IMR-90 (cell line): ENCODE measurements around the gene POLA2. TPM values are rescaled to one million over a fixed set of nuclear protein-coding genes. Genes with fewer than 3 reads are reported as not detected.

Experiments
- ATAC-seq: fragments of 200-7000 bp; cut with Tn5 transposase; 2 replicates; pipeline ENCODE4 v1.9.1; 2020; ENCODE audit warnings: low read depth, mild to moderate bottlenecking, moderate library complexity
- BruUV-seq: library from RNA; stranded (reverse); fragments of 400-500 nt; replicated peaks from 2 replicates; lab custom pipeline; 2021; lab: Mats Ljungman, UMichigan
- CTCF ChIA-PET: fragments of 300-600 bp; formaldehyde crosslinking; extraction: SDS; loops from one replicate; lab custom pipeline; 2021; ENCODE audit warnings: antibody characterized with exemption; lab: Yijun Ruan, JAX
- POLR2A ChIA-PET: fragments of 300-600 bp; sonication (Branson Sonifier 250); formaldehyde crosslinking; loops from one replicate; lab custom pipeline; 2022; ENCODE audit warnings: antibody characterized with exemption; ENCODE audit not compliant: unreplicated experiment; lab: Charles Lee
- DNase-seq: peaks from one replicate; pipeline ENCODE4 v3.0.0; 2013
- H2AFZ ChIP-seq: replicated peaks from 2 replicates; pipeline ENCODE3; 2013; ENCODE audit warnings: low read length, mild to moderate bottlenecking; ENCODE audit not compliant: poor library complexity
- H2AK5ac ChIP-seq: 2 replicates; pipeline ENCODE4 v1.6.1; 2013; ENCODE audit warnings: low read depth, low read length, inconsistent platforms
- H2AK9ac ChIP-seq: replicated peaks from 2 replicates; pipeline ENCODE3; 2013; ENCODE audit warnings: mild to moderate bottlenecking, low read depth, low read length, moderate library complexity; ENCODE audit not compliant: poor library complexity
- H2BK120ac ChIP-seq: 2 replicates; pipeline ENCODE4 v1.6.1; 2013; ENCODE audit warnings: low read depth, low read length, inconsistent platforms
- H2BK15ac ChIP-seq: 3 replicates; pipeline ENCODE4 v1.6.1; 2013; ENCODE audit warnings: low read depth, low read length, inconsistent platforms
- H2BK20ac ChIP-seq: 2 replicates; pipeline ENCODE4 v1.6.1; 2013; ENCODE audit warnings: low read depth, mild to moderate bottlenecking, inconsistent platforms, low read length, moderate library complexity
- H2BK5ac ChIP-seq: 2 replicates; pipeline ENCODE4 v1.6.1; 2013; ENCODE audit warnings: mild to moderate bottlenecking, low read depth, low read length, inconsistent platforms; ENCODE audit not compliant: poor library complexity, severe bottlenecking
- H3K14ac ChIP-seq: replicated peaks from 2 replicates; pipeline ENCODE4 v1.6.1; 2013; ENCODE audit warnings: low read depth, low read length, inconsistent platforms
- H3K18ac ChIP-seq: 2 replicates; pipeline ENCODE4 v1.6.1; 2013; ENCODE audit warnings: low read depth, low read length, control low read depth
- H3K23ac ChIP-seq: 2 replicates; pipeline ENCODE4 v1.6.1; 2013; ENCODE audit warnings: low read depth, low read length, inconsistent platforms
- H3K27ac ChIP-seq: 2 replicates; pipeline ENCODE4 v1.5.1; 2013; ENCODE audit warnings: mild to moderate bottlenecking, control low read depth, low read length; ENCODE audit not compliant: insufficient read depth
- H3K27me3 ChIP-seq: 2 replicates; pipeline ENCODE4 v1.6.1; 2013; ENCODE audit warnings: low read length; ENCODE audit not compliant: control insufficient read depth, insufficient read depth
- H3K36me3 ChIP-seq: 2 replicates; pipeline ENCODE4 v1.6.1; 2013; ENCODE audit warnings: low read length, mixed read lengths; ENCODE audit not compliant: control insufficient read depth, insufficient read depth
- H3K4ac ChIP-seq: 2 replicates; pipeline ENCODE4 v1.6.1; 2013; ENCODE audit warnings: low read depth, low read length, inconsistent platforms
- H3K4me1 ChIP-seq: 2 replicates; pipeline ENCODE4 v1.6.1; 2013; ENCODE audit warnings: low read length, mixed read lengths; ENCODE audit not compliant: control insufficient read depth, insufficient read depth
- H3K4me2 ChIP-seq: 2 replicates; pipeline ENCODE4 v1.6.1; 2013; ENCODE audit warnings: low read depth, mild to moderate bottlenecking, control low read depth, low read length, moderate library complexity
- H3K4me3 ChIP-seq: 2 replicates; pipeline ENCODE4 v1.5.1; 2013; ENCODE audit warnings: low read depth, mild to moderate bottlenecking, control low read depth, low read length, moderate library complexity; ENCODE audit not compliant: insufficient read depth
- H3K56ac ChIP-seq: 2 replicates; pipeline ENCODE4 v1.6.1; 2013; ENCODE audit warnings: low read length, inconsistent platforms; ENCODE audit not compliant: insufficient read depth; ENCODE audit errors: extremely low read depth
- H3K79me1 ChIP-seq, 2 experiments: 2 replicates each; pipeline ENCODE4 v1.6.1; 2013; ENCODE audit warnings: low read length in 2 of 2, inconsistent platforms in 1 of 2, low read depth in 1 of 2
- H3K9ac ChIP-seq: 2 replicates; pipeline ENCODE4 v1.6.1; 2013; ENCODE audit warnings: low read depth, low read length, control low read depth
- H3K9me1 ChIP-seq: 2 replicates; pipeline ENCODE4 v1.6.1; 2013; ENCODE audit warnings: low read length, inconsistent platforms; ENCODE audit not compliant: insufficient read depth
- H3K9me3 ChIP-seq: 2 replicates; pipeline ENCODE4 v1.6.1; 2013; ENCODE audit warnings: low read length; ENCODE audit not compliant: control insufficient read depth, insufficient read depth
- H4K20me1 ChIP-seq: 2 replicates; pipeline ENCODE4 v1.6.1; 2013; ENCODE audit warnings: low read length, inconsistent platforms; ENCODE audit not compliant: insufficient read depth
- H4K5ac ChIP-seq: 2 replicates; pipeline ENCODE4 v1.6.1; 2013; ENCODE audit warnings: mild to moderate bottlenecking, low read depth, low read length, control low read depth
- H4K8ac ChIP-seq, 2 experiments: 2 replicates each; pipeline ENCODE4 v1.6.1; 2013; ENCODE audit warnings: low read depth in 2 of 2, low read length in 2 of 2, control low read depth in 1 of 2, inconsistent platforms in 1 of 2
- H4K91ac ChIP-seq: 2 replicates; pipeline ENCODE4 v1.6.1; 2013; ENCODE audit warnings: low read depth, low read length, inconsistent platforms; ENCODE audit not compliant: insufficient read depth
- CHD1 ChIP-seq: IDR thresholded peaks from 2 replicates; pipeline ENCODE4 v1.6.1; 2012; ENCODE audit warnings: low read depth, low read length, improper control_type of control experiment
- CTCF ChIP-seq: conservative IDR thresholded peaks from 2 replicates; pipeline ENCODE4 v1.5.1; 2012; ENCODE audit warnings: mild to moderate bottlenecking, low read depth, low read length, improper control_type of control experiment
- ELK1 ChIP-seq: fragments of 150-350 bp; IDR thresholded peaks from 2 replicates; pipeline ENCODE4 v1.6.1; 2016; ENCODE audit warnings: low read depth, mild to moderate bottlenecking, low read length, moderate library complexity, borderline replicate concordance
- MAFK ChIP-seq: IDR thresholded peaks from 2 replicates; pipeline ENCODE4 v1.6.1; 2012; ENCODE audit warnings: low read depth, low read length, improper control_type of control experiment
- MAZ ChIP-seq: IDR thresholded peaks from 2 replicates; pipeline ENCODE4 v1.6.1; 2012; ENCODE audit warnings: low read depth, mild to moderate bottlenecking, low read length, improper control_type of control experiment, moderate library complexity, borderline replicate concordance
- MXI1 ChIP-seq: IDR thresholded peaks from 2 replicates; pipeline ENCODE4 v1.6.1; 2012; ENCODE audit warnings: low read depth, mild to moderate bottlenecking, low read length, moderate library complexity, borderline replicate concordance
- NFE2L2 ChIP-seq: fragments of 150-350 bp; IDR thresholded peaks from 2 replicates; pipeline ENCODE4 v1.6.1; 2016; ENCODE audit warnings: low read depth, mild to moderate bottlenecking, low read length
- RCOR1 ChIP-seq: IDR thresholded peaks from 2 replicates; pipeline ENCODE4 v1.6.1; 2012; ENCODE audit warnings: mild to moderate bottlenecking, low read length, improper control_type of control experiment; ENCODE audit not compliant: insufficient replicate concordance
- RFX5 ChIP-seq: IDR thresholded peaks from 2 replicates; pipeline ENCODE4 v1.8.0; 2012; ENCODE audit warnings: low read depth, mild to moderate bottlenecking, low read length, moderate library complexity
- SMC3 ChIP-seq: fragments of 150-350 bp; IDR thresholded peaks from 2 replicates; pipeline ENCODE4 v1.6.1; 2016; ENCODE audit warnings: low read depth, mild to moderate bottlenecking, antibody characterized with exemption, low read length, moderate library complexity
- USF2 ChIP-seq: fragments of 150-350 bp; IDR thresholded peaks from 2 replicates; pipeline ENCODE4 v1.6.1; 2017; ENCODE audit warnings: mild to moderate bottlenecking, antibody characterized with exemption, low read length, low read depth
- WGBS, 2 experiments: methylation state at CpG; one replicate each; pipeline versions ENCODE4 v1.1.5 to v1.1.7; 2013; ENCODE audit warnings: missing lambda C conversion rate in 2 of 2; ENCODE audit not compliant: insufficient read length in 1 of 2; ENCODE audit errors: extremely low coverage in 2 of 2; 5-methylcytosine and 5-hydroxymethylcytosine counted together
- dilution Hi-C: fragments of 300-500 bp; cut with HindIII; formaldehyde crosslinking; loops from one replicate; pipeline ENCODE4 v1.14.3; 2018; ENCODE audit warnings: low sequenced_read_pairs; ENCODE audit not compliant: unreplicated experiment
- in situ Hi-C: fragments of 300-500 bp; cut with MboI; formaldehyde crosslinking; loops from 3 replicates; pipeline ENCODE4 v1.14.3; 2019; ENCODE audit warnings: low sequenced_read_pairs, inconsistent platforms, mixed read lengths
- intact Hi-C: fragments of 100-400 bp; cut with micrococcal nuclease; formaldehyde crosslinking; loops from 2 replicates; pipeline ENCODE4 v1.10.0; 2022
- polyA plus RNA-seq, 3 experiments: library from polyadenylated mRNA; depleted of rRNA; stranded (reverse); fragments of >200 nt; gene quantifications; 2 replicates each; pipeline ENCODE4 v1.2.3, GENCODE V29; 2012; ENCODE audit warnings: low replicate concordance in 1 of 3
- total RNA-seq: library from RNA; depleted of rRNA; stranded (reverse); fragments of >200 nt; gene quantifications from 2 replicates; pipeline ENCODE4 v1.2.3, GENCODE V29; 2012

The POLA2 gene
- total and polyA plus RNA-seq, 2 of the 4 experiments (the other 2 are of a cell fraction) = 14.2 to 17.3 TPM

- POLR2A ChIA-PET = no interaction called here
Measured at GRCh38 chr11:65287601-65288000, 25.8 kb downstream of the POLA2 start.

More at GRCh38 chr11:65287601-65288000, 25.8 kb downstream of the POLA2 start:
- H2AFZ ChIP-seq = no peak overlapping the region
- no peaks in the 10 kb centered on the region for H3K9me3 ChIP-seq
- H3K4ac ChIP-seq = no peak overlapping the region
- peak overlapping the region; percentile 54; the same call in 1 of the 2 replicates for H2AK5ac ChIP-seq
- no peak overlapping the region for H2BK5ac ChIP-seq
- peaks cover 11% of the 10 kb centered on the region for H3K9me1 ChIP-seq
- no TSS peak for BruUV-seq
- DNase-seq = peak; percentile 51
- H3K9ac ChIP-seq = no peak overlapping the region
- H4K91ac ChIP-seq = no peak overlapping the region
- TF ChIP-seq MAZ (no peak), SMC3 (no peak), MXI1 (no peak), CHD1 (no peak), USF2 (no peak), NFE2L2 (no peak), CTCF (no peak), ELK1 (no peak), RCOR1 (no peak), MAFK (no peak), RFX5 (no peak)
- no peak overlapping the region for H3K27ac ChIP-seq
- no peak overlapping the region for H3K4me2 ChIP-seq
- H3K18ac ChIP-seq = no peak overlapping the region
- no peaks in the 10 kb centered on the region for H3K27me3 ChIP-seq
- no peak overlapping the region for H2AK9ac ChIP-seq
- dilution Hi-C loops (no loop called here), intact Hi-C loops (no loop called here), in situ Hi-C loops (no loop called here)
- CTCF ChIA-PET = interaction anchor here (5.4 kb wide), 1 partner anchor 29 kb away, joined by 44 read pairs; the partner anchor contains the start of gene CDC42EP2
- ATAC-seq = no peak
- no peak overlapping the region for H4K5ac ChIP-seq
- no peak overlapping the region for H2BK15ac ChIP-seq
- no peak overlapping the region for H3K23ac ChIP-seq
- peaks cover 2 to 23% of the 10 kb centered on the region in 2 experiments for H3K79me1 ChIP-seq
- peaks cover 10% of the 10 kb centered on the region for H3K4me1 ChIP-seq
- H2BK20ac ChIP-seq = no peak overlapping the region
- H3K14ac ChIP-seq = no peak overlapping the region
- no peak overlapping the region for H3K56ac ChIP-seq
- H3K36me3 ChIP-seq = peaks cover 4% of the 10 kb centered on the region
- H2BK120ac ChIP-seq = no peak overlapping the region
- H3K4me3 ChIP-seq = no peak overlapping the region
- WGBS, 2 experiments = no CpG with 5 or more reads among the region's 2 CpGs
- no peaks in the 10 kb centered on the region for H4K20me1 ChIP-seq
- H4K8ac ChIP-seq = no peak overlapping the region
